Activated gamma-delta T cell (primary cell): ENCODE data around the gene CHD5.
"Not testable (repeated sequence)": the region's sequence is repeated elsewhere in the genome, so short reads cannot be mapped to it uniquely, and the experiment has no call there.

Experiments used
- DNase-seq: peaks from one replicate; lab custom pipeline; 2025; lab: John Stamatoyannopoulos, UW
- total RNA-seq, 2 donors: gene quantifications; one replicate each; lab custom pipeline; 2026; lab: John Stamatoyannopoulos, UW

The CHD5 gene
- 0.52 to 1.2 reads per million in 2 donors for total RNA-seq

- no peak for DNase-seq
Measured at GRCh38 chr1:6180268-6180706, at the start of gene CHD5. Gene CHD5 (minus strand): TSS chr1:6180321. CDS start chr1:6180023, 298 bp downstream.

- DNase-seq, result no peak
Measured at GRCh38 chr1:6225651-6226050, 45.5 kb upstream of the CHD5 start.

GRCh38 chr1:6224718-6225117 is 44.6 kb upstream of the CHD5 start:
- no peak for DNase-seq

- no peak for DNase-seq
Measured at GRCh38 chr1:6223617-6224016, 43.5 kb upstream of the CHD5 start.

GRCh38 chr1:6222636-6223035 is 42.5 kb upstream of the CHD5 start:
- DNase-seq, result no peak

GRCh38 chr1:6221210-6221784 is 41.2 kb upstream of the CHD5 start:
- no peak for DNase-seq

- DNase-seq, result no peak
Measured at GRCh38 chr1:6220236-6220635, 40.1 kb upstream of the CHD5 start.

GRCh38 chr1:6219641-6220040 is 39.5 kb upstream of the CHD5 start:
- not testable (repeated sequence) for DNase-seq

GRCh38 chr1:6218375-6219164 is 38.4 kb upstream of the CHD5 start:
- no peak for DNase-seq

- DNase-seq, result no peak
Measured at GRCh38 chr1:6212193-6212959, 32.3 kb upstream of the CHD5 start.

- no peak for DNase-seq
Measured at GRCh38 chr1:6211731-6212130, 31.6 kb upstream of the CHD5 start.

GRCh38 chr1:6210591-6211355 is 30.7 kb upstream of the CHD5 start:
- DNase-seq, result no peak

GRCh38 chr1:6209661-6210580 is 29.8 kb upstream of the CHD5 start:
- DNase-seq, result no peak

GRCh38 chr1:6208723-6209660 is 28.9 kb upstream of the CHD5 start:
- DNase-seq, result no peak

GRCh38 chr1:6207921-6208320 is 27.8 kb upstream of the CHD5 start:
- DNase-seq, result no peak

GRCh38 chr1:6207075-6207885 is 27.2 kb upstream of the CHD5 start:
- no peak for DNase-seq

GRCh38 chr1:6206520-6206855 is 26.4 kb upstream of the CHD5 start:
- no peak for DNase-seq

GRCh38 chr1:6205849-6206519 is 25.9 kb upstream of the CHD5 start, which contains the start of gene RNF207:
Gene RNF207 (plus strand): TSS chr1:6206119. CDS start chr1:6206536, 417 bp downstream.
- no peak for DNase-seq
